Keratinocyte (primary cell): ENCODE results near the gene MARCHF9.
"Not testable (repeated sequence)": the region's sequence is repeated elsewhere in the genome, so short reads cannot be mapped to it uniquely, and the experiment has no call there.

Experiments
- EZH2 ChIP-seq: IDR thresholded peaks from one replicate; pipeline ENCODE4 v1.6.1; 2012; ENCODE audit warnings: inconsistent platforms, mild to moderate bottlenecking, low read length, moderate library complexity
- TF ChIP-seq, protein P1 (sequence below), 3 experiments: IDR thresholded peaks in 1 of 3; conservative IDR thresholded peaks in 1 of 3; optimal IDR thresholded peaks in 1 of 3; 2 replicates in 2 of 3; 3 replicates in 1 of 3; pipeline versions ENCODE3 to v1.5.1; 2011; ENCODE audit warnings: low read length in 3 of 3, mild to moderate bottlenecking in 3 of 3, moderate library complexity in 2 of 3, control low read depth in 1 of 3, inconsistent platforms in 1 of 3; ENCODE audit not compliant: insufficient read depth in 2 of 3; ENCODE audit errors: extremely low read depth in 1 of 3

DNA sequence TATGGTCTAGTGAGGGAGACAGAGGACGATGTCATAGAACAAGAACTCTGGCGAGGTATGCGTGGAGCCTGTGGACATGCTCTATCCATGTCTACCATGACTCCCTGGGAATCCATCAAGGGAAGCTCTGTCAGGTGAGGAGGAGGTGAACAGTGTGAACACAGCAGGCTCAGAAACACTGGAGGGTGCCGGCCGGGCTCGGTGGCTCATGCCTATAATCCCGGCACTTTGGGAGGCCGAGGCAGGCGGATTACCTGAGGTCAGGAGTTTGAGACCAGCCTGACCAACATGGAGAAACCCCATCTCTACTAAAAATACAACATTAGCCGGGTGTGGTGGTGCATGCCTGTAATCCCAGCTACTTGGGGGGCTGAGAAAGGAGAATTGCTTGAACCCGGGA is 19.7 kb downstream of the MARCHF9 start:
- TF ChIP-seq, protein P1, sequence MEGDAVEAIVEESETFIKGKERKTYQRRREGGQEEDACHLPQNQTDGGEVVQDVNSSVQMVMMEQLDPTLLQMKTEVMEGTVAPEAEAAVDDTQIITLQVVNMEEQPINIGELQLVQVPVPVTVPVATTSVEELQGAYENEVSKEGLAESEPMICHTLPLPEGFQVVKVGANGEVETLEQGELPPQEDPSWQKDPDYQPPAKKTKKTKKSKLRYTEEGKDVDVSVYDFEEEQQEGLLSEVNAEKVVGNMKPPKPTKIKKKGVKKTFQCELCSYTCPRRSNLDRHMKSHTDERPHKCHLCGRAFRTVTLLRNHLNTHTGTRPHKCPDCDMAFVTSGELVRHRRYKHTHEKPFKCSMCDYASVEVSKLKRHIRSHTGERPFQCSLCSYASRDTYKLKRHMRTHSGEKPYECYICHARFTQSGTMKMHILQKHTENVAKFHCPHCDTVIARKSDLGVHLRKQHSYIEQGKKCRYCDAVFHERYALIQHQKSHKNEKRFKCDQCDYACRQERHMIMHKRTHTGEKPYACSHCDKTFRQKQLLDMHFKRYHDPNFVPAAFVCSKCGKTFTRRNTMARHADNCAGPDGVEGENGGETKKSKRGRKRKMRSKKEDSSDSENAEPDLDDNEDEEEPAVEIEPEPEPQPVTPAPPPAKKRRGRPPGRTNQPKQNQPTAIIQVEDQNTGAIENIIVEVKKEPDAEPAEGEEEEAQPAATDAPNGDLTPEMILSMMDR (optimal IDR thresholded peaks at IDR 0.05 in 1 of 3, IDR thresholded peaks at IDR 0.05 in 1 of 3, conservative IDR thresholded peaks at IDR 0.05 in 1 of 3; ENCODE audit: extremely low read depth in 1 of 3, insufficient read depth in 2 of 3, low read length in 3 of 3): not testable (repeated sequence)
- not testable (repeated sequence) for TF ChIP-seq EZH2
